ENCODE data around the gene KCNJ9.
"Not testable (repeated sequence)": the region's sequence is repeated elsewhere in the genome, so short reads cannot be mapped to it uniquely, and the experiment has no call there.

The KCNJ9 gene

GRCh38 chr1:160109686-160110085 is 28.3 kb downstream of the KCNJ9 start:
- H3K36me3 ChIP-seq (ENCODE audit: control insufficient read depth in 4 of 4, insufficient read depth in 4 of 4, low read length in 3 of 4) = no peaks in the 10 kb centered on the region
- H3K27me3 ChIP-seq (replicated peaks in 2 of 5; ENCODE audit: control insufficient read depth in 4 of 5, insufficient read depth in 5 of 5, low read length in 4 of 5) = no peaks in the 10 kb centered on the region
- H3K9me3 ChIP-seq (ENCODE audit: control extremely low read depth in 1 of 5, control insufficient read depth in 4 of 5, insufficient read depth in 2 of 5, low read depth in 1 of 5, low read length in 4 of 5) = no peaks in the 10 kb centered on the region
- no peak overlapping the region for H3K4me3 ChIP-seq (ENCODE audit: control insufficient read depth in 1 of 7, extremely low read depth in 1 of 7, insufficient read depth in 4 of 7, low read depth in 2 of 7, low read length in 6 of 7)
- no peak for DNase-seq
- ChIA-PET POLR2A (no interaction called here), CTCF (interaction anchor here (0.9 to 2.9 kb wide), 7 partner anchors 8 to 123 kb away, joined by 3 to 15 read pairs (median 5); partner anchors contain the start of gene IGSF8)
- H3K4me1 ChIP-seq (ENCODE audit: control extremely low read depth in 1 of 4, control insufficient read depth in 4 of 4, insufficient read depth in 4 of 4, low read length in 3 of 4) = peaks cover 0 to 3% (median 0%) of the 10 kb centered on the region in 4 experiments
- WGBS (ENCODE audit: insufficient coverage) = 87% methylated on average over 3 of the region's 4 CpGs
- no peak overlapping the region for H3K27ac ChIP-seq (ENCODE audit: insufficient read depth in 1 of 2, low read depth in 1 of 2, low read length in 2 of 2, poor library complexity in 1 of 2, severe bottlenecking in 2 of 2)

DNA sequence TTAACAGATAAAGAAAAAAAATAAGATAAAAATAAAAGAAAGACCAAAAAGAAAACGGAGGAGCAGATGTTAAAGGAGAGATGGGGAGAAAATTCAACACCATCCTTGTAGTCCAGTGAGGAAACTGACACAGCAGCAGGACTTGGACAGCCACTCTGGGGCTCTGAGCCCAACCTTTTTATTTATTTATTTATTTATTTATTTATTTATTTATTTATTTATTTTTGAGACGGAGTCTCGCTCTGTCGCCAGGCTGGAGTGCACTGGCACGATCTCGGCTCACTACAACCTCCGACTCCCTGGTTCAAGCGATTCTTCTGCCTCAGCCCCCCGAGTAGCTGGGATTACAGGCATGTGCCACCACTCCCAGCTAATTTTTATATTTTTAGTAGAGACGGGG is 30.1 kb downstream of the KCNJ9 start:
- 98% methylated on average over 6 of the region's 10 CpGs for WGBS (ENCODE audit: insufficient coverage)
- H3K27ac ChIP-seq (ENCODE audit: insufficient read depth in 1 of 2, low read depth in 1 of 2, low read length in 2 of 2, poor library complexity in 1 of 2, severe bottlenecking in 2 of 2); H3K27me3 ChIP-seq (replicated peaks in 2 of 5; ENCODE audit: control insufficient read depth in 4 of 5, insufficient read depth in 5 of 5, low read length in 4 of 5); H3K4me1 ChIP-seq (ENCODE audit: control extremely low read depth in 1 of 4, control insufficient read depth in 4 of 4, insufficient read depth in 4 of 4, low read length in 3 of 4); H3K36me3 ChIP-seq (ENCODE audit: control insufficient read depth in 4 of 4, insufficient read depth in 4 of 4, low read length in 3 of 4); H3K4me3 ChIP-seq (ENCODE audit: control insufficient read depth in 1 of 7, extremely low read depth in 1 of 7, insufficient read depth in 4 of 7, low read depth in 2 of 7, low read length in 6 of 7); DNase-seq; POLR2A ChIA-PET; H3K9me3 ChIP-seq (ENCODE audit: control extremely low read depth in 1 of 5, control insufficient read depth in 4 of 5, insufficient read depth in 2 of 5, low read depth in 1 of 5, low read length in 4 of 5): not testable (repeated sequence)
- CTCF ChIA-PET = interaction anchor here (1.6 to 2.9 kb wide), 2 partner anchors 10 to 180 kb away, joined by 5 to 15 read pairs; no protein-coding TSS in a partner anchor

- peaks cover 0 to 2% (median 0%) of the 10 kb centered on the region in 5 experiments for H3K27me3 ChIP-seq (replicated peaks in 2 of 5; ENCODE audit: control insufficient read depth in 4 of 5, insufficient read depth in 5 of 5, low read length in 4 of 5)
- POLR2A ChIA-PET = no interaction called here
Measured at GRCh38 chr1:160112357-160112756, 31.0 kb downstream of the KCNJ9 start.

DNA sequence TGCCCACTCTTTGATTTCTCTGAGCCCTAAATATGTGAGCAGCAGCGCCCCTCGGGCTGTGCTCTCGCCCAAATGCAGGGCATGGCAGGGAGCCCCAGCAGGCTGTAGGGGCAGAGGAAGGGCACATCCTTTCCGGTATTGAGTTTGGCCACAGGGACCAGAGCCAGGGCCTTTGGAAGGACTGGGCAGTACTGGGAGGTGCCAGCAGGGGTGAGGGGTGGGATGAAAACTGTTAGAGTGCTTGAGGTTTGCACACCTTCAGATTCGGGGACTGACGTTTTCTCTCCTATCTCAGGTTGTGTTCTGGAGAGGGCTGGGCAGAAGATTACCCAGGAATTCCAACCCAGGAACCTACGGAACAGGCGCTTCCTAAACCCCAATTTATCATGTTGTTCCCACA is 32.1 kb downstream of the KCNJ9 start:
- POLR2A ChIA-PET = no interaction called here
- no peak for DNase-seq
- Histone ChIP-seq H3K36me3 (ENCODE audit: control insufficient read depth in 4 of 4, insufficient read depth in 4 of 4, low read length in 3 of 4) (no peaks in the 10 kb centered on the region), H3K9me3 (ENCODE audit: control extremely low read depth in 1 of 5, control insufficient read depth in 4 of 5, insufficient read depth in 2 of 5, low read depth in 1 of 5, low read length in 4 of 5) (no peaks in the 10 kb centered on the region), H3K4me3 (ENCODE audit: control insufficient read depth in 1 of 7, extremely low read depth in 1 of 7, insufficient read depth in 4 of 7, low read depth in 2 of 7, low read length in 6 of 7) (no peak overlapping the region), H3K27me3 (replicated peaks in 2 of 5; ENCODE audit: control insufficient read depth in 4 of 5, insufficient read depth in 5 of 5, low read length in 4 of 5) (peaks cover 0 to 2% (median 0%) of the 10 kb centered on the region in 5 experiments), H3K4me1 (ENCODE audit: control extremely low read depth in 1 of 4, control insufficient read depth in 4 of 4, insufficient read depth in 4 of 4, low read length in 3 of 4) (no peaks in the 10 kb centered on the region), H3K27ac (ENCODE audit: insufficient read depth in 1 of 2, low read depth in 1 of 2, low read length in 2 of 2, poor library complexity in 1 of 2, severe bottlenecking in 2 of 2) (no peak overlapping the region)
- CTCF ChIA-PET = no interaction called here
- WGBS (ENCODE audit: insufficient coverage) = 93% methylated on average over 8 of the region's 8 CpGs

More at GRCh38 chr1:160112357-160112756, 31.0 kb downstream of the KCNJ9 start:
- Histone ChIP-seq H3K4me3 (ENCODE audit: control insufficient read depth in 1 of 7, extremely low read depth in 1 of 7, insufficient read depth in 4 of 7, low read depth in 2 of 7, low read length in 6 of 7) (no peak overlapping the region), H3K36me3 (ENCODE audit: control insufficient read depth in 4 of 4, insufficient read depth in 4 of 4, low read length in 3 of 4) (no peaks in the 10 kb centered on the region), H3K4me1 (ENCODE audit: control extremely low read depth in 1 of 4, control insufficient read depth in 4 of 4, insufficient read depth in 4 of 4, low read length in 3 of 4) (no peaks in the 10 kb centered on the region), H3K27ac (ENCODE audit: insufficient read depth in 1 of 2, low read depth in 1 of 2, low read length in 2 of 2, poor library complexity in 1 of 2, severe bottlenecking in 2 of 2) (no peak overlapping the region), H3K9me3 (ENCODE audit: control extremely low read depth in 1 of 5, control insufficient read depth in 4 of 5, insufficient read depth in 2 of 5, low read depth in 1 of 5, low read length in 4 of 5) (no peaks in the 10 kb centered on the region)
- CTCF ChIA-PET = interaction anchor here (1.0 to 2.9 kb wide), 3 partner anchors 11 to 179 kb away, joined by 3 to 15 read pairs (median 5); partner anchors contain the start of gene CASQ1
- DNase-seq = no peak
- WGBS (ENCODE audit: insufficient coverage) = 94% methylated on average over 10 of the region's 12 CpGs

DNA sequence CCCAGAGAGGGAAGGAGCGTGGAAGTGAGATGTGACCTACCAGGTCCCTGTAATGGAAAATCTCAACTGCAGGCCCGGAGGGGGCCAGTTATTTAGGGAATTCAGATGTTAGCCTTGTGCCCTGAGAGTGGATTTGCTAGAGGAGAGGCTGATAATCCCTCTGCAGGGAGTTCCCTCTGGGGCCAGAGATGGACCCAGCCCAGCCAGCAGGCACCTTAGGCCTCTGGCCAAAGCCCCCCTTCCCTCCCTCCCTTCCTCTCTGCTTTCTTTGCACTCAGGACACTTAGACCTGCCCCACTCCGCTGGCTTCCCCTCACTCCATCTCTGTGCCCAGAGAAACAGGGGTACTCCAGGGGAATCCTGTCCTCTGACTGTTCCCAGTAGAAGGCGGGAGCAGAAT is 32.7 kb downstream of the KCNJ9 start:
- no peaks in the 10 kb centered on the region for H3K36me3 ChIP-seq (ENCODE audit: control insufficient read depth in 4 of 4, insufficient read depth in 4 of 4, low read length in 3 of 4)
- CTCF ChIA-PET = no interaction called here
- peaks cover 0 to 4% (median 0%) of the 10 kb centered on the region in 4 experiments for H3K4me1 ChIP-seq (ENCODE audit: control extremely low read depth in 1 of 4, control insufficient read depth in 4 of 4, insufficient read depth in 4 of 4, low read length in 3 of 4)
- H3K27me3 ChIP-seq (replicated peaks in 2 of 5; ENCODE audit: control insufficient read depth in 4 of 5, insufficient read depth in 5 of 5, low read length in 4 of 5) = peaks cover 0 to 2% (median 0%) of the 10 kb centered on the region in 5 experiments
- no peak overlapping the region for H3K4me3 ChIP-seq (ENCODE audit: control insufficient read depth in 1 of 7, extremely low read depth in 1 of 7, insufficient read depth in 4 of 7, low read depth in 2 of 7, low read length in 6 of 7)
- WGBS (ENCODE audit: insufficient coverage) = 98% methylated on average over 4 of the region's 4 CpGs
- no peaks in the 10 kb centered on the region for H3K9me3 ChIP-seq (ENCODE audit: control extremely low read depth in 1 of 5, control insufficient read depth in 4 of 5, insufficient read depth in 2 of 5, low read depth in 1 of 5, low read length in 4 of 5)
- POLR2A ChIA-PET = no interaction called here
- DNase-seq = no peak
- H3K27ac ChIP-seq (ENCODE audit: insufficient read depth in 1 of 2, low read depth in 1 of 2, low read length in 2 of 2, poor library complexity in 1 of 2, severe bottlenecking in 2 of 2) = no peak overlapping the region

GRCh38 chr1:160115545-160116282 is 34.4 kb downstream of the KCNJ9 start, which contains the start of gene ATP1A2:
TSS of gene ATP1A2 (plus strand) at chr1:160115759. CDS start at chr1:160115862, 103 bp downstream.
- Histone ChIP-seq H3K4me1 (ENCODE audit: control extremely low read depth in 1 of 4, control insufficient read depth in 4 of 4, insufficient read depth in 4 of 4, low read length in 3 of 4) (peaks cover 0 to 8% (median 0%) of the 10 kb centered on the region in 4 experiments), H3K9me3 (ENCODE audit: control extremely low read depth in 1 of 5, control insufficient read depth in 4 of 5, insufficient read depth in 2 of 5, low read depth in 1 of 5, low read length in 4 of 5) (no peaks in the 10 kb centered on the region), H3K4me3 (ENCODE audit: control insufficient read depth in 1 of 7, extremely low read depth in 1 of 7, insufficient read depth in 4 of 7, low read depth in 2 of 7, low read length in 6 of 7) (no peak within 1 kb of the TSS), H3K27me3 (replicated peaks in 2 of 5; ENCODE audit: control insufficient read depth in 4 of 5, insufficient read depth in 5 of 5, low read length in 4 of 5) (peaks cover 0 to 2% (median 0%) of the 10 kb centered on the region in 5 experiments), H3K36me3 (ENCODE audit: control insufficient read depth in 4 of 4, insufficient read depth in 4 of 4, low read length in 3 of 4) (no peaks in the 10 kb centered on the region), H3K27ac (ENCODE audit: insufficient read depth in 1 of 2, low read depth in 1 of 2, low read length in 2 of 2, poor library complexity in 1 of 2, severe bottlenecking in 2 of 2) (no peak within 1 kb of the TSS)
- ChIA-PET POLR2A (no interaction called here), CTCF (no interaction called here)
- WGBS (ENCODE audit: insufficient coverage) = 74% methylated on average over 12 of the region's 16 CpGs
- no peak for DNase-seq
